ENCODE measurements around the gene HDGF.
A peak's percentile ranks its signal among the peaks of the same experiment; 100 is the strongest.

HDGF gene

DNA sequence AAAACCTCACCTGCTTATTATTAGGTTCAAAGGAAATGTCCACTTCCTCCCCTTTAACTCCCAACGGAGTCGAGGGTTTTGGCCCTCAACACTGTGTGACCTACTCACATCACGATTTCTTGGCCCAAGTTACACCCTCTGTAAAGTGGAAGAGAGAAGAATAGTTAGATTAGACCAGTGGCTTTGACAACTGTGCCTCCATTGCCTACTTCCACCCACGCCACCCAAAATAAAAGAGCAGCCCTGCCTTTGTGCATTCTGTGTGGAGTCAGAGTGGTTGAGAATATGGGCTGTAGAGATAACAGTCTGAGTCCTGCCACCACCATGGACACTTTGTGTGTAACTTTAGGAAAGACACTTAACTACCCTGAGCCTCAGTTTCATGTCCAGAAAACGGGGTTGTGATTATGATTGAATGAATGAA lies 4.1 kb upstream of the HDGF start:
- TF ChIP-seq, protein P1, sequence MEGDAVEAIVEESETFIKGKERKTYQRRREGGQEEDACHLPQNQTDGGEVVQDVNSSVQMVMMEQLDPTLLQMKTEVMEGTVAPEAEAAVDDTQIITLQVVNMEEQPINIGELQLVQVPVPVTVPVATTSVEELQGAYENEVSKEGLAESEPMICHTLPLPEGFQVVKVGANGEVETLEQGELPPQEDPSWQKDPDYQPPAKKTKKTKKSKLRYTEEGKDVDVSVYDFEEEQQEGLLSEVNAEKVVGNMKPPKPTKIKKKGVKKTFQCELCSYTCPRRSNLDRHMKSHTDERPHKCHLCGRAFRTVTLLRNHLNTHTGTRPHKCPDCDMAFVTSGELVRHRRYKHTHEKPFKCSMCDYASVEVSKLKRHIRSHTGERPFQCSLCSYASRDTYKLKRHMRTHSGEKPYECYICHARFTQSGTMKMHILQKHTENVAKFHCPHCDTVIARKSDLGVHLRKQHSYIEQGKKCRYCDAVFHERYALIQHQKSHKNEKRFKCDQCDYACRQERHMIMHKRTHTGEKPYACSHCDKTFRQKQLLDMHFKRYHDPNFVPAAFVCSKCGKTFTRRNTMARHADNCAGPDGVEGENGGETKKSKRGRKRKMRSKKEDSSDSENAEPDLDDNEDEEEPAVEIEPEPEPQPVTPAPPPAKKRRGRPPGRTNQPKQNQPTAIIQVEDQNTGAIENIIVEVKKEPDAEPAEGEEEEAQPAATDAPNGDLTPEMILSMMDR (conservative IDR thresholded peaks at IDR 0.05) = no peak
- no peak for TF ChIP-seq ZFX (IDR thresholded peaks at IDR 0.05)
- H3K27ac ChIP-seq = no peak overlapping the region

DNA sequence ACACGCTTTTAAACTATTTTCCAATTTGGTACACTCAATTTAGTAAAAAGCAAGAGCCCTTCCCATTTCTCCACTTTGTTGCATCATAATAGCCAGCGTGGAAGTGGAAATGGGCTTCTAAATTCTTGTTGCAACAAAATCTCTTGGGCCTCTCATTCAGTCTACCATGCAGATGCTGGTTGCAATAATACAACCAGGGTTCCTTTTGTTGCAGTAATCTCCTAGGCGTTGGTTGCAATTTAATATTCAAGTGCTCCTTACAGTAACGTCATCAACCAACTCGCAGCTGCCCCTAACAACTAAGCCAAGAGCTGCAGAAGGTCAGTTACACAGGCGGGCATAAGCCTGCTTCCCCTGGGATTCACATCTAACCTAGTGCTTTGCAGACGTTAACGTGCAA lies 2.7 kb upstream of the HDGF start:
- H3K27ac ChIP-seq = no peak overlapping the region
- TF ChIP-seq ZFX (IDR thresholded peaks at IDR 0.05) = no peak
- TF ChIP-seq, protein P1 (conservative IDR thresholded peaks at IDR 0.05) = no peak

DNA sequence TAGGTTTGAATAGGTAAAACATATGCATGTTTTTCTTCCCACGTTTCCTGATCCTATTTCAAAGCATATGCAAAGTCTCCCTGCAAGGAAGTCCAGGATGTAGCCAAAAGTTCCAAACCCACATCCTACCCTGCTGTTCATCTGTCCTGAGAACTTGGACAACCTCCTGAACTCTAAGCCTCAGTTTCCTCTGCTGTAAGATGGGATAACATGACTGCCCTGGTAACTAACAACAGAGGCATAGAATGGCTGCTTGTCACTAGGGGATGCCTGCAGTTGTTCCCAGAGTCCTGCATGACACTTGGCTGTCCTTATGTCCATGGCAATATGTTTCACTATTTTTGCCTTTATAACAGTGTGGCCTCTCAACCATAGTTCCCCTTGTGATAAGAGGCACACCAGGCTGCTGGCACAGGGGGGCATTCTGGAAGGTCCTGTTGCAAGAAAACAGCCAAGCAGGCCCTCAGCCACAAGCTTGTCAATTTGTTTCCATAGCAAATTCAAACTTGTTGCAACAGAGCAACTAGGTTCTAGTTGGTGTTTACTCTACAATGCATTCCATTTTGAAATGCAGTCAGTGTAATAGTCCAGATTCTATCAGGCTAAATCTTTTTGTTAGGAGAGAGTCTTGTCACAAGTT lies 1.5 kb upstream of the HDGF start:
- TF ChIP-seq, protein P1 (conservative IDR thresholded peaks at IDR 0.05) = no peak
- no peak for TF ChIP-seq ZFX (IDR thresholded peaks at IDR 0.05)
- no peak overlapping the region for H3K27ac ChIP-seq

DNA sequence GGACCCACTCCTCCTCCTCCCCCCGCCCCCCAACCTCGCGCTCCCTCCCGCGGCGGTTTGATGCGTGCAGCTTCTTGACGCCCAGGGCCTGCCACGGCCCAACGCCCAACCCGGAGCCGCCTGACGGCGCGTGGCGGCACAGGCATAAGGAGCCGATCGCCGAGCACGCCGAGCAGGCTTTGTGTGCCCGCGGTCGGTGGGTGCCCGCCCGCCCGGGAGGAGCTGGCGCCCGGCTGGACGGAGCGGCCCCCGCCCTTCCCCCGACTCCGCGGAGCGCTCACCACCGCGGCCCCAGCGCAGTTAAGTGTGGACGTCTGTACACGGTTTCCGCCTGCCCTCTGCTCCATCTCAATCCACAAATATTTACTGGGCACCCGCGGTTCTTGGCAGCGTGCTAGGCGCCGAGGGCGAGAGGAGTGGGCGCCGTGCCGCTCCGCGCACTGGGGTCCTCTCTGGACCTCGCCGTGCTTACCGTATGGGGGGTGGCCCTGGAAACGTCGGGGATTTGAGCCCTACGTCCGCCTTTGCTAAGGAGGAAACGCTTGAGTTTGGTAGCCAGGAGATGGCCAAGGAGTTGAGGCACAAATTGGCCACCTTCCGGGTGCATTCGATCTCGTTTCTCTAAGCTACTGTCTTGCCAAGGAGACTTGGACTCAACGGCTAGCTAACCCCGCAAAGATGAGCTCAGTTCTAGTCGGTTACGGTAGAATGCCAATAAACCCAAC lies 444 bp upstream of the HDGF start:
- TF ChIP-seq, protein P1 (conservative IDR thresholded peaks at IDR 0.05) = no peak
- no peak for TF ChIP-seq ZFX (IDR thresholded peaks at IDR 0.05)
- peak overlapping the region; percentile 100 for H3K27ac ChIP-seq

DNA sequence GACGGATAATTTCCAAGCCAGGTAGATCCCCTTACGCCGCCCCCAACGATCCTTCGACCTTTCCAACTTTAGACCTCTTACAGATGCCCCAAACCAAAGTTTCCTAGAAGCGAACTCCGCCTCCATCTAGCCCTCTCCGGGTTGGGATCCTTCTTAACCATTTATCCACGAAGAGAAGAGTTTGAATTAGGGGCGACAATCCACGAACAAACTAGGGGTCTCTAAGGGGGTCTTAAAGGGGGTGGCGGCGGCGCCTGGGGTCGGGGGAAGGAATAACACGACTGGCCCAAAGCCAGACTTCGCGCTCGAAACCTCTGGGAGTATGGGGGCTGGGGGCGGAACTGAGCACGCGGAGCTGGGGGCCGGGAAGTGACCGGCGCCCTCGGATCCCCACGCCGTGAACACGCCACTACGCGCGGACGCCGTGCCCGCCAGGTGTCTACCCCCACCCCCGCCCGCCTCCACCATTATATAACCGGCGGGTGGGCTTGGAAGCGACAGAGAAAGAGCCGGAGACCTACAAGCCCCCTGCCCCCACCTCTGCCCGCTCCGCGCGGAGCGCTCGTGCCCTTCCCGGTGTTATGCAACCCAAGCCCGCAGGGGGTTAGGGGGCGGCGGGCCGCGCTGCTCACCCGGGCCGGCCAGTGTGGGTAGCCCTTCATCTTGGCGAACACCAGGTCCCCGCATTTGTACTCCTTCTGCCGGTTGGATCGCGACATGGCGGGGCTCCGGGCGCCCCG lies 594 bp downstream of the HDGF start:
- TF ChIP-seq, protein P1 (conservative IDR thresholded peaks at IDR 0.05) = no peak
- no peak for TF ChIP-seq ZFX (IDR thresholded peaks at IDR 0.05)
- peak overlapping the region; percentile 100 for H3K27ac ChIP-seq

DNA sequence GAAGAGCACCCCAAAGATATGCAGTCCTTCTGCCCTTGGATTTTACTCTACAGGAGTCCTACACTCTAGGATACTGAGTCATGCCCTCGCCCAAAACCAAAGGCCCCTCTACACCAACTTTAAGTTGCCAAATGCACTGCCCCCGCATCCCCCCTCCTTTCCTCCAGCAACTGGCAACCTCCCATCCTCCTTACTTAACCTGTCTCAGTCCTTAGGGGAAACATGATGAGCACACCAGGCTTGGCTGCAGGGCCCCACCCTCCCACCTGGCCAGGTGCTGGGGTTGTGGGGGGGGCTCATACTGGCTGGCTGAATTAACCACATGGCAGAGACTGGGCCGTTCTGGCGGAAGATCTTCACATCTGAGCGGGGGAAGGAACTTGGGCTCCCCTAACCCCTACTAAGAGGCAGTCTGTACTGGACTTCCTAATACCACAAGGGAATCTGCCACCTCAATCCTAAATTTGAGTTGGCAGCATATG lies 1.2 kb downstream of the HDGF start:
- TF ChIP-seq ZFX (IDR thresholded peaks at IDR 0.05) = no peak
- TF ChIP-seq, protein P1 (conservative IDR thresholded peaks at IDR 0.05) = no peak
- peak overlapping the region; percentile 100 for H3K27ac ChIP-seq
